ENCODE results near the gene B4GALT5. TPM values are rescaled to one million over a fixed set of nuclear protein-coding genes. Genes with fewer than 3 reads are reported as not detected.

Gene B4GALT5
- total and polyA plus RNA-seq, 4 experiments from 2014 or later, result 0.43 to 6.2 (median 4.0) TPM

DNA sequence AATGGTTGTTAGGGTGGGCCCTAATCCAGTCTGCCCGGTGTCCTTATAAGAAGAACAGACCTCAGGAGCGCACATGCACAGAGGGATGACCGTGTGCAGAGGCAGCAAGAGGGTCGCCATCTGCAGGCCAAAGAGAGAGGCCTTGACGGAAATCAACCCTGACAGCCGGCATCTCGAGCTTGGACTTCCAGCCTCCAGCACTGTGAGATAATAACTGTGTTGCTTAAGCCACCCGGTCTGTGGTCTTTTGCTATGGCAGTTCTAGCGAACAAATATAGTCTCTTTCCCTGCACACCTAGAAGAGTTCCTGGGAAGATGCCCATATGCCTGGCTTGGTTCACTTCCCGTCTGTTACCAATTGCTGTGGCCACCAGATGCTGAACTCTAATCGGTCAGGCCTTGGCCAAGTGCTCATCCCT is 110.5 kb downstream of the B4GALT5 start:
- H3K27me3 ChIP-seq (ENCODE audit: insufficient read depth, low read length), result no peaks in the 10 kb centered on the region
- Mint-ChIP-seq H3K36me3 (no peaks in the 10 kb centered on the region), H3K27ac (no peak overlapping the region), H3K27me3 (peaks cover under 1 to 4% of the 10 kb centered on the region in 2 donors), H3K9me3 (no peaks in the 10 kb centered on the region), H3K4me3 (no peak overlapping the region), H3K4me1 (peaks cover 0 to under 1% (median 0%) of the 10 kb centered on the region in 4 donors)
- ChIA-PET POLR2A (ENCODE audit: partially characterized antibody) (no interaction called here), CTCF (ENCODE audit: partially characterized antibody) (interaction anchor here (1.4 to 2.1 kb wide), 2 partner anchors 62 to 243 kb away, joined by 5 to 7 read pairs; no protein-coding TSS in a partner anchor)
- no peaks in the 10 kb centered on the region for H3K36me3 ChIP-seq (ENCODE audit: insufficient read depth, low read length)
- H3K9me3 ChIP-seq (ENCODE audit: control insufficient read depth in 1 of 2, low read length in 2 of 2), result no peaks in the 10 kb centered on the region
- H3K4me3 ChIP-seq (ENCODE audit: low read length in 2 of 2), result no peak overlapping the region
- H3K4me1 ChIP-seq (ENCODE audit: insufficient read depth, low read length), result no peaks in the 10 kb centered on the region
- no peak overlapping the region for H3K27ac ChIP-seq (ENCODE audit: low read depth, low read length)
- no peak for DNase-seq
- intact Hi-C loops (cut with micrococcal nuclease), result no loop called here

DNA sequence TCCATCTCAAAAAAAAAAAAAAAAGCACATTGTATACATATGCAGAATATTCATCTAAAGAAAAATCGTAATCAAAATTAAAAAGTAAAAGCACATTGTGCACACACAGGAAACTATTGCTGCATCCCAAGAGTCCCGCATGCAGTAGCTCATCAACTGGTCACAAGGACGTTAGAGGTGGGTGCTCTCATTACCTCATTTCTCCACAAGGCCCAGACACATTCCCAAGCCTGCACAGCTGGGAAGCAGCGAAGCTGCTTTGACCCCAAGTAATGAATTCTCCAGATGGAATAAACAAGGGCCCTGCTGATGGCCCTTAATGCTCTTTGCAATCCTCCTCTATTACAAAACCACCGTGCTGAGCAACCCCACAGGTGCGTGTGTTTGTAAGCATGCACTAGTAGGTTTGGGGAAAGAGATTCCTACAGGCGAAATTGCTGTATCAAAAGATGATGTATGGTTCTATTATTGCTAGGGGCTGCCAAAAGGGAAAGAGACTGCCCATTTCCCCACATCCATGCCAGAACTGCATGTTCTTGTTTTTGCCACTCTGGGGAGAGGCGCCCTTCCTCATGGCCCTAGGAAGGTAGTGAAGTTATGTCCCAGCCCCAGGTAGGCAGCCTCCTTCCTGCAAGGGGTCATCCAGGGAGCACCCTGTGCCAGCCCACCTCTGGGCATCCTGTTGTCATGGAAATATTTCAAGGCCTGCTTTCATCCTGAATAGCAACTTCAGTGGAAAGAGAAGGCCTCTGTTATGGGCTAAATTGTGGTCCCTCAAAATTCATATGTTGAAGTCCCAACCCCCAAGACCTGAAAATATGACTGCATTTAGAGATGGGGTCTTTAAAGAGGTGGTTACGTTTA is 111.1 kb downstream of the B4GALT5 start:
- no peak for DNase-seq
- Mint-ChIP-seq H3K27ac (no peak overlapping the region), H3K4me1 (peaks cover 0 to under 1% (median under 1%) of the 10 kb centered on the region in 4 donors), H3K36me3 (no peaks in the 10 kb centered on the region), H3K27me3 (peaks cover 0 to 3% of the 10 kb centered on the region in 2 donors), H3K9me3 (no peaks in the 10 kb centered on the region), H3K4me3 (no peak overlapping the region)
- H3K36me3 ChIP-seq (ENCODE audit: insufficient read depth, low read length), result no peaks in the 10 kb centered on the region
- H3K4me1 ChIP-seq (ENCODE audit: insufficient read depth, low read length), result no peaks in the 10 kb centered on the region
- no peak overlapping the region for H3K4me3 ChIP-seq (ENCODE audit: low read length in 2 of 2)
- H3K9me3 ChIP-seq (ENCODE audit: control insufficient read depth in 1 of 2, low read length in 2 of 2), result no peaks in the 10 kb centered on the region
- intact Hi-C loops (cut with micrococcal nuclease), result no loop called here
- H3K27ac ChIP-seq (ENCODE audit: low read depth, low read length), result no peak overlapping the region
- no peaks in the 10 kb centered on the region for H3K27me3 ChIP-seq (ENCODE audit: insufficient read depth, low read length)
- CTCF ChIA-PET (ENCODE audit: partially characterized antibody), result interaction anchor here (0.6 kb wide), 1 partner anchor 360 kb away, joined by 3 read pairs; no protein-coding TSS in a partner anchor
- POLR2A ChIA-PET (ENCODE audit: partially characterized antibody), result no interaction called here

DNA sequence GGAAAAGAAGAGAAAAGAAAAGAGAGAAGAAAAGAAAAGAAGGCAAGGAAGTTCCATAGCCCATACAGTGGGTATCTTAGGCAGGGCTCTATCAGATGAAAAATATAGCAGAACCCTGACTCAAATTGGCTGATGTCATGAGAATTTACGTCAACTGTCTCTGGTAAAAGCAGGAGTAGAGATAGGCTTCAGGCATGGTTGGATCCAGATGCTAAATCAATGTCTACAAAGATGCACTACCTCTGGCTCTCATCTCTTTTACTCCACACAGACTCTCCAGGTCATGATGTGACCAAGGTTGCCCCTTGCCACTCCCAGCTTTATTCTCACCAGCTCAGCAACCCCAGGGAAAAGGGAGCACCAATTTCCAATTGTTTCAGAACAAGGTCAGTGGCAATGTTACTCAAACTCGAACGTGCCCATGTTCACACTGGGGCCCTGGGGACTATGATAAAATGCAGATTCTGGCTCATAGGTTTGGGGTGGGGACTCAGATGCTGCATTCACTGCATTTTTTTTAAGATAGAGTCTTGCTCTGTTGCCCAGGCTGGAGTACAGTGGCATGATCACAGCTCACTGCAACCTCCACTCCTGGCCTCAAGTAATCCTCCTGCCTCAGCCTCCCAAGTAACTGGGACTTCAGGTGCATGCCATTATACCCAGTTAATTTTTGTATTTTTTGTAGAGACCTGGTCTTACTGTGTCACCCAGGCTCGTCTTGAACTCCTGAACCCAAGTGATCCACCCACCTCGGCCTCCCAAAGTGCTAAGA is 112.3 kb downstream of the B4GALT5 start:
- intact Hi-C loops (cut with micrococcal nuclease), result no loop called here
- ChIA-PET CTCF (ENCODE audit: partially characterized antibody) (interaction anchor here (1.2 kb wide), 1 partner anchor 7 kb away, joined by 5 read pairs; no protein-coding TSS in a partner anchor), POLR2A (ENCODE audit: partially characterized antibody) (no interaction called here)
- Histone ChIP-seq H3K4me1 (ENCODE audit: insufficient read depth, low read length) (peaks cover 2% of the 10 kb centered on the region), H3K9me3 (ENCODE audit: control insufficient read depth in 1 of 2, low read length in 2 of 2) (no peaks in the 10 kb centered on the region), H3K27ac (ENCODE audit: low read depth, low read length) (no peak overlapping the region), H3K36me3 (ENCODE audit: insufficient read depth, low read length) (no peaks in the 10 kb centered on the region), H3K4me3 (ENCODE audit: low read length in 2 of 2) (no peak overlapping the region), H3K27me3 (ENCODE audit: insufficient read depth, low read length) (no peaks in the 10 kb centered on the region)
- H3K27me3 Mint-ChIP-seq, result peaks cover 0 to 3% of the 10 kb centered on the region in 2 donors
- no peak overlapping the region for H3K27ac Mint-ChIP-seq
- no peak overlapping the region for H3K4me3 Mint-ChIP-seq
- peaks cover 0 to 1% (median 0%) of the 10 kb centered on the region in 8 donors for H3K9me3 Mint-ChIP-seq
- H3K36me3 Mint-ChIP-seq, result no peaks in the 10 kb centered on the region
- H3K4me1 Mint-ChIP-seq, result peaks cover 2 to 9% (median 6%) of the 10 kb centered on the region in 4 donors
- no peak for DNase-seq

DNA sequence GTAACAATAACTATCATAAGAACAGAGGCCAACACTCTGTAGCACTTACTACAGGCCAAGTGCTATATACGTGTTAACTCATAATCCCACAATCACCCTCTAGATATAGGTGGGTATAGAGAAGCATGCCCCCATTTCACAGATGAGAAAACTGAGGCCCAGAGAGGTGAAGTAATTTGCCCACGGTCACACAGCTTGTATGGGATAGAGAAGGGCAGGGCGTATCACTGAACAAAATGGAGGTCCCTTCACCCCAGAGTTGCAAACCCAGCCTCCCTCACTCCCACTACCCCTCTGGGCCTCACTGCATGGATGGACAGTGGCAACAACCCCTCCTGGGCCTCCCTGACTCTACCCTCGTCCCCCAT is 113.9 kb downstream of the B4GALT5 start:
- H3K36me3 ChIP-seq (ENCODE audit: insufficient read depth, low read length), result no peaks in the 10 kb centered on the region
- Mint-ChIP-seq H3K27me3 (no peaks in the 10 kb centered on the region), H3K4me3 (no peak overlapping the region), H3K27ac (no peak overlapping the region), H3K9me3 (peaks cover 0 to 1% (median 0%) of the 10 kb centered on the region in 8 donors), H3K36me3 (no peaks in the 10 kb centered on the region), H3K4me1 (peaks cover 13 to 25% (median 20%) of the 10 kb centered on the region in 4 donors)
- H3K4me1 ChIP-seq (ENCODE audit: insufficient read depth, low read length), result peaks cover 18% of the 10 kb centered on the region
- CTCF ChIA-PET (ENCODE audit: partially characterized antibody), result interaction anchor here (1.2 kb wide), 1 partner anchor 9 kb away, joined by 5 read pairs; no protein-coding TSS in a partner anchor
- H3K27ac ChIP-seq (ENCODE audit: low read depth, low read length), result no peak overlapping the region
- intact Hi-C loops (cut with micrococcal nuclease), result no loop called here
- no peak for DNase-seq
- POLR2A ChIA-PET (ENCODE audit: partially characterized antibody), result no interaction called here
- H3K9me3 ChIP-seq (ENCODE audit: control insufficient read depth in 1 of 2, low read length in 2 of 2), result no peaks in the 10 kb centered on the region
- H3K4me3 ChIP-seq (ENCODE audit: low read length in 2 of 2), result no peak overlapping the region
- no peaks in the 10 kb centered on the region for H3K27me3 ChIP-seq (ENCODE audit: insufficient read depth, low read length)

DNA sequence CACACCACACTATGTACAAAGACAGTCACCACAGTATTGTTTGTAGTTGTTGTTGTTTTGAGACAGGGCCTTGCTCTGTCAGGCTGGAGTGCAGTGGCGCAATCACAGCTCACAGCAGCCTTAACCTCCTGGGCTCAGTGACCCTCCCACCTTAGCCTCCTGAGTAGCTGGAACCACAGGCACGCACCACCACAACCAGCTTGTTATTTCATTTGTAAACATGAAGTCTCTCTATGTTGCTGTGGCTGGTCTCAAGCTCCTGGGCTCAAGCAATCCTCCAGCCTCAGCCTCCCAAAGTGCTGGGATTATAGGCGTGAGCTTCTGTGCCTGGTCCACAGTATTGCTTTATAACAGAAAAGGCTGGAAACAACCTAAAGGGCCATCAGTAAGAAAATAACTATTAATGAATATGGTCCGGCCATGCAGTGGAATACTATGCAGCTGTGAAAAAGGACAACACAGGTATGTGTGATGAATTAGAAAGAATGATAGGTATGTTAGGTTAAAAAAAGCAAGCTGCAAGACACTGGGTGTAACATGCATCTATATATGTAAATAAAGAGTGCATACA is 115.8 kb downstream of the B4GALT5 start:
- H3K9me3 Mint-ChIP-seq, result peaks cover 0 to 1% (median 0%) of the 10 kb centered on the region in 8 donors
- no peak overlapping the region for H3K4me3 Mint-ChIP-seq
- H3K36me3 Mint-ChIP-seq, result no peaks in the 10 kb centered on the region
- no peak for DNase-seq
- intact Hi-C loops (cut with micrococcal nuclease), result no loop called here
- Histone ChIP-seq H3K9me3 (ENCODE audit: control insufficient read depth in 1 of 2, low read length in 2 of 2) (no peaks in the 10 kb centered on the region), H3K4me3 (ENCODE audit: low read length in 2 of 2) (no peak overlapping the region), H3K4me1 (ENCODE audit: insufficient read depth, low read length) (peaks cover 36% of the 10 kb centered on the region), H3K27ac (ENCODE audit: low read depth, low read length) (no peak overlapping the region), H3K36me3 (ENCODE audit: insufficient read depth, low read length) (no peaks in the 10 kb centered on the region), H3K27me3 (ENCODE audit: insufficient read depth, low read length) (no peaks in the 10 kb centered on the region)
- peaks cover 31 to 43% (median 37%) of the 10 kb centered on the region in 4 donors for H3K4me1 Mint-ChIP-seq
- ChIA-PET CTCF (ENCODE audit: partially characterized antibody) (interaction anchor here (1.2 kb wide), 1 partner anchor 10 kb away, joined by 5 read pairs; no protein-coding TSS in a partner anchor), POLR2A (ENCODE audit: partially characterized antibody) (interaction anchor here (0.7 to 1.5 kb wide), 2 partner anchors 10 to 248 kb away, joined by 3 read pairs; no protein-coding TSS in a partner anchor)
- H3K27me3 Mint-ChIP-seq, result no peaks in the 10 kb centered on the region
- peak overlapping the region in 2 of 7 donors; percentile 42 to 59 for H3K27ac Mint-ChIP-seq

DNA sequence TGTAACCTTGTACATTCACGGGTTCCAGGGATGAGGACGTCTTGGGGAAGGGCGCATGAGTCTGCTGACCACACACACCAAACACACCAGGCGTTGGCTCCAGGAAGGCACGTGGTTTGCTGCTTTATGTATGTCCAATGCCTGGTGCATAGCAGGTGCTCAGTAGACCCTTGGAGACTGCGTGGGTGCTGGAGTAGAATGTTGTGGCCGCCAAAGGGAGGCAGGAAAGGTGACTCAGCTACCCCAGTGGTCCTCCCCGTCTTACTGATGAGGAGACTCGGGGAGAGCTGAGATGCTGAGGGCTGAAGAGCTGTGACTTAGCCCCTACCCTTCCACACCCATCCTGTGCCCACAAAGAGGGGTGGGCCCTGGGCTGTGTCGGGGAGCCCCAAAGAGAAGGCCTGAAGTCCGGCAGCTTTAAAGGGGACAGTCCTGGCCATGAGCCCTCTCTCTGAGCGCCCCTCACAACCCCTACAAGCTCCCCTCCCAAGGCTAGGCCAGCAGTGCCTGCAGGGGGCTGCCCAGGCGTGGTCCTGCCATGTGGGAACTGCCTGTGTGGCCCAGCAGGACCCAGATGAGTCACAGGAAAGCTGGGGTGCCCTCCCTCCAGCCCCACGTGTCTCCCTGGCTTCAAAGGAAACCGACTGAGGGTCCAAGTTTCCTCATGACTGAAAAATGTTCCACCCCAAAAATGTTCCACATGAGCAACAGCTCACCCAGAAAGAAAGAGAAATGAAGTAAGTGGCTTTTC is 117.7 kb downstream of the B4GALT5 start:
- Mint-ChIP-seq H3K27me3 (no peaks in the 10 kb centered on the region), H3K4me3 (peak overlapping the region in 6 of 8 donors; percentile 3 to 72 (median 58)), H3K9me3 (peaks cover 0 to 1% (median 0%) of the 10 kb centered on the region in 8 donors), H3K4me1 (peaks cover 43 to 60% (median 48%) of the 10 kb centered on the region in 4 donors), H3K27ac (peak overlapping the region in 6 of 7 donors; percentile 6 to 93 (median 36)), H3K36me3 (no peaks in the 10 kb centered on the region)
- no peak overlapping the region for H3K27ac ChIP-seq (ENCODE audit: low read depth, low read length)
- H3K4me1 ChIP-seq (ENCODE audit: insufficient read depth, low read length), result peaks cover 40% of the 10 kb centered on the region
- ChIA-PET CTCF (ENCODE audit: partially characterized antibody) (interaction anchor here (1.4 to 4.2 kb wide), 2 partner anchors 10 to 13 kb away, joined by 3 to 20 read pairs; no protein-coding TSS in a partner anchor), POLR2A (ENCODE audit: partially characterized antibody) (no interaction called here)
- H3K9me3 ChIP-seq (ENCODE audit: control insufficient read depth in 1 of 2, low read length in 2 of 2), result no peaks in the 10 kb centered on the region
- no peaks in the 10 kb centered on the region for H3K36me3 ChIP-seq (ENCODE audit: insufficient read depth, low read length)
- intact Hi-C loops (cut with micrococcal nuclease), result no loop called here
- DNase-seq, result peak in 1 of 5 donors; percentile 46
- no peak overlapping the region for H3K4me3 ChIP-seq (ENCODE audit: low read length in 2 of 2)
- H3K27me3 ChIP-seq (ENCODE audit: insufficient read depth, low read length), result no peaks in the 10 kb centered on the region
